HUES48 (cell line): Measurements from ENCODE around the gene IL1F10.

Experiments used
- H3K27ac ChIP-seq: one replicate; pipeline ENCODE4 v1.7.0; 2013; ENCODE audit warnings: low read depth, low read length, inconsistent platforms
- H3K27me3 ChIP-seq: 2 replicates; pipeline ENCODE4 v1.6.1; 2013; ENCODE audit warnings: mild to moderate bottlenecking, low read length; ENCODE audit not compliant: control insufficient read depth, insufficient read depth
- H3K36me3 ChIP-seq: 2 replicates; pipeline ENCODE4 v1.6.1; 2013; ENCODE audit warnings: low read length; ENCODE audit not compliant: control insufficient read depth, insufficient read depth
- H3K4me1 ChIP-seq: 2 replicates; pipeline ENCODE4 v1.6.1; 2013; ENCODE audit warnings: mild to moderate bottlenecking, low read length; ENCODE audit not compliant: control insufficient read depth, insufficient read depth
- H3K4me3 ChIP-seq: 2 replicates; pipeline ENCODE4 v1.5.1; 2013; ENCODE audit warnings: mild to moderate bottlenecking, low read depth, low read length
- H3K9ac ChIP-seq: 2 replicates; pipeline ENCODE4 v1.6.1; 2013; ENCODE audit warnings: mild to moderate bottlenecking, low read depth, low read length, moderate library complexity
- H3K9me3 ChIP-seq: 2 replicates; pipeline ENCODE4 v1.6.1; 2013; ENCODE audit warnings: low read length; ENCODE audit not compliant: control insufficient read depth, insufficient read depth

Gene IL1F10

DNA sequence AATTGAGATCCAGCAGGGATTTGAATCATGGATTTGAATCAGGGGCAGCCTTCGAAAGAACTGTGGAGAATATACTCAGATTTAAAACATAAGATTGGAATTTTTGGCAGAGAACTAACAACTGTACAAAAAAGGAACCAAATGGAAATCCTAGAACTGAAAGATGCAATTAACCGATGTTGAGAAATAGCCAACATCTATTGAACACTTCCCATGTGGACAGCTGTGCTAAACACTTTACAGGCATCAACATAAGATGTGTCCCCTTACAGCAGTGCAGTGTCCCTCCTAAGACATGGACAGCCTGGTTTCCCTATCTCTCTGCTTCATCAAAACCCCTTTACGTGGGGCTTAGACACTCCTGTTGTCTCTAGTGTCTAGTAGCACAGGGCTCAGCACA lies 56.0 kb downstream of the IL1F10 start:
- Histone ChIP-seq H3K36me3 (no peaks in the 10 kb centered on the region), H3K4me1 (no peaks in the 10 kb centered on the region), H3K27ac (no peak overlapping the region), H3K9me3 (no peaks in the 10 kb centered on the region), H3K9ac (no peak overlapping the region), H3K4me3 (no peak overlapping the region), H3K27me3 (peaks cover 5% of the 10 kb centered on the region)

GRCh38 chr2:113124181-113124961 lies 56.6 kb downstream of the IL1F10 start:
- Histone ChIP-seq H3K4me3 (no peak overlapping the region), H3K36me3 (no peaks in the 10 kb centered on the region), H3K27me3 (peaks cover 2% of the 10 kb centered on the region), H3K4me1 (no peaks in the 10 kb centered on the region), H3K9me3 (no peaks in the 10 kb centered on the region), H3K9ac (no peak overlapping the region), H3K27ac (no peak overlapping the region)
